ENCODE measurements around the gene RFX8. TPM values are rescaled to one million over a fixed set of nuclear protein-coding genes. Genes with fewer than 3 reads are reported as not detected.

RFX8 gene
- total and polyA plus RNA-seq, 2 of the 8 experiments (the other 6 are each of a cell fraction or from before 2014, with no cell fraction given) = 0.60 to 0.97 TPM

DNA sequence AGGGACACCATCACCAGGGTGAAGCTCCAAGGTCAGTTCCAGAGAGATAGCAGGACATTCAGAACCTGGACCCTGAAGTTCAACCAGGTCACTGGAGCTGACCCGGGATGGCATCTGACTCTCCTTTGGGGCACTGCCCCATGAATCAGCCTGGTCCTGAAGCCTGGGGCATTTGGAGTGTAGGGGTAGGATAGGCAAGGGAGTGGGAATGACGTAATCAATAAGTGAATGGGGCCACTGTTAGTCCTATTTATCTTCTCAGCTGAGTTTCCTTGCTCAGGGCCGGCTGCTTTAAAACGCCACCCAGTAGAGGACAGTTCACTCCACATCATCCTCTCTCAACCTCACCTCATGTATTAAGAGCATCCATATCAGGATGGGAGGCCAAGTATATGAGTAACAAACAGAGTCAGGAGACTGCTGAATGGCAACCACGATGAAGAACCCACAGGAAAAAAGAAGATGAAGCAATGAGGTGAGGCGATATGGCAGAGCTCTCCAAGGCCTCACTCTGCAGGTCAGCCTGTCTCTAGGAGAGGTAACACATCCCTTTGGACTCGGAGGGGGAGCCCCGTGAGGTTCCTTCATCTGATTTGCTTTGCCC is 1.8 kb upstream of the RFX8 start:
- Histone ChIP-seq H3K56ac (replicated peaks; ENCODE audit: insufficient read length, low read depth, low read length) (no peak overlapping the region), H2BK15ac (ENCODE audit: low read length) (no peak overlapping the region), H3K4me3 (ENCODE audit: extremely low read depth in 1 of 4, insufficient read depth in 2 of 4, low read depth in 3 of 4, low read length in 4 of 4) (no peak overlapping the region), H3K9ac (replicated peaks in 1 of 4; ENCODE audit: extremely low read depth in 1 of 4, low read depth in 3 of 4, low read length in 3 of 4) (no peak overlapping the region), H4K20me1 (replicated peaks in 1 of 2; ENCODE audit: control insufficient read depth in 1 of 2, insufficient read depth in 2 of 2, low read length in 2 of 2) (no peaks in the 10 kb centered on the region), H3K36me3 (ENCODE audit: control insufficient read depth in 2 of 4, insufficient read depth in 4 of 4, low read length in 3 of 4) (no peaks in the 10 kb centered on the region), H2AK5ac (ENCODE audit: low read depth, low read length) (no peak overlapping the region), H3K4ac (replicated peaks; ENCODE audit: insufficient read length, low read depth, low read length) (no peak overlapping the region), H3K4me2 (ENCODE audit: insufficient read depth in 1 of 2, low read depth in 2 of 2, low read length in 2 of 2) (no peak overlapping the region), H3K27me3 (replicated peaks in 1 of 4; ENCODE audit: control insufficient read depth in 3 of 4, extremely low read depth in 1 of 4, insufficient read depth in 3 of 4, low read length in 3 of 4) (peaks cover 0 to 5% (median 2%) of the 10 kb centered on the region in 4 experiments; a peak in 2 of 7 replicates), H3K18ac (ENCODE audit: extremely low read depth, low read length) (peak overlapping the region; percentile 4; the same call in 1 of the 2 replicates), H2BK120ac (replicated peaks; ENCODE audit: low read depth, low read length) (no peak overlapping the region), H3K14ac (ENCODE audit: insufficient read length) (no peak overlapping the region), H3K23ac (ENCODE audit: insufficient read length) (no peak overlapping the region), H2BK5ac (ENCODE audit: low read depth, low read length) (no peak overlapping the region), H3K23me2 (ENCODE audit: low read depth, low read length) (no peaks in the 10 kb centered on the region; the same call in 1 of the 2 replicates), H2AFZ (ENCODE audit: low read length) (no peak overlapping the region), H4K8ac (ENCODE audit: extremely low read depth, insufficient read depth, low read length) (no peak overlapping the region; the same call in 1 of the 2 replicates), H3K9me3 (ENCODE audit: insufficient read depth in 2 of 2, low read depth in 1 of 2, low read length in 1 of 2) (no peaks in the 10 kb centered on the region), H3K4me1 (replicated peaks in 1 of 4; ENCODE audit: control insufficient read depth in 3 of 4, insufficient read depth in 4 of 4, low read length in 3 of 4) (peaks cover 3 to 14% (median 7%) of the 10 kb centered on the region in 4 experiments), H3K79me2 (ENCODE audit: control insufficient read depth in 1 of 2, insufficient read depth in 2 of 2, low read length in 2 of 2) (no peaks in the 10 kb centered on the region), H2BK12ac (ENCODE audit: low read depth, low read length) (peak overlapping the region; percentile 55; the same call in 1 of the 2 replicates), H3K27ac (ENCODE audit: low read depth, low read length) (no peak overlapping the region), H3K79me1 (ENCODE audit: low read depth, low read length) (no peaks in the 10 kb centered on the region), H4K91ac (replicated peaks; ENCODE audit: insufficient read length, low read length) (no peak overlapping the region), H2BK20ac (ENCODE audit: low read length) (peak overlapping the region; percentile 34; the same call in 1 of the 2 replicates), H4K5ac (ENCODE audit: insufficient read length, low read depth, low read length) (no peak overlapping the region)
- POLR2A ChIA-PET (ENCODE audit: partially characterized antibody) = interaction anchor here (0.6 kb wide), 1 partner anchor 417 kb away, joined by 3 read pairs; no protein-coding TSS in a partner anchor
- CTCF ChIA-PET (ENCODE audit: partially characterized antibody) = interaction anchor here (1.1 to 2.2 kb wide), 2 partner anchors 14 to 34 kb away, joined by 3 to 5 read pairs; no protein-coding TSS in a partner anchor
- FAIRE-seq = no peak
- no peak for DNase-seq (ENCODE audit: low read depth in 1 of 2, low spot score in 2 of 2)
- TF ChIP-seq BCL11A (IDR thresholded peaks at IDR 0.05; ENCODE audit: low read depth in 2 of 2, low read length in 2 of 2) = no peak
- no peak for TF ChIP-seq TCF12 (IDR thresholded peaks at IDR 0.05; ENCODE audit: low read depth, low read length)
- no peak for TF ChIP-seq SAP30 (IDR thresholded peaks at IDR 0.05; ENCODE audit: insufficient read depth, insufficient replicate concordance, low read length)
- no peak for TF ChIP-seq CTCF (IDR thresholded peaks at IDR 0.05; ENCODE audit: control extremely low read depth in 1 of 3, insufficient read depth in 1 of 3, low read depth in 1 of 3, low read length in 3 of 3)
- no peak for TF ChIP-seq KDM4A (IDR thresholded peaks at IDR 0.05; ENCODE audit: low read depth, low read length, severe bottlenecking)
- no peak for TF ChIP-seq RAD21 (IDR thresholded peaks at IDR 0.05 in 1 of 2, conservative IDR thresholded peaks at IDR 0.05 in 1 of 2; ENCODE audit: low read depth in 2 of 2, low read length in 2 of 2)
- WGBS, 2 experiments (ENCODE audit: extremely low coverage in 1 of 2, insufficient coverage in 1 of 2, insufficient read length in 1 of 2, insufficient replicate concordance in 2 of 2, low coverage in 1 of 2, low lambda C conversion rate in 2 of 2, missing lambda C conversion rate in 1 of 2) = 82% methylated on average over 7 of the region's 8 CpGs; no CpG with 5 or more reads in 1 of the 2 experiments

All from H1 (cell line).